GM23338 (cell line): ENCODE data around the gene DCAF4L1. TPM values are rescaled to one million over a fixed set of nuclear protein-coding genes. Genes with fewer than 3 reads are reported as not detected.

Experiments used
- ATAC-seq: fragments of 200-7000 bp; cut with Tn5 transposase; 3 replicates; pipeline ENCODE4 v1.9.1; 2020
- DNase-seq: peaks from one replicate; pipeline ENCODE4 v3.0.0-alpha.2; 2015; ENCODE audit warnings: low spot score
- H2AFZ ChIP-seq: fragments of 200-600 bp; sonication (generic); 2 replicates; pipeline ENCODE4 v1.8.0; 2016; ENCODE audit warnings: antibody characterized with exemption, mild to moderate bottlenecking, moderate library complexity
- H3F3A ChIP-seq: fragments of 200-600 bp; sonication (generic); replicated peaks from 2 replicates; pipeline ENCODE4 v1.8.0; 2017; ENCODE audit warnings: antibody characterized with exemption, mixed run types, low read depth
- H3K27ac ChIP-seq: fragments of 200-600 bp; sonication (generic); 2 replicates; pipeline ENCODE4 v1.6.1; 2016; ENCODE audit warnings: low read depth
- H3K27me3 ChIP-seq: fragments of 200-600 bp; sonication (generic); 2 replicates; pipeline ENCODE4 v1.8.0; 2016; ENCODE audit warnings: mild to moderate bottlenecking, mixed run types, moderate library complexity; ENCODE audit not compliant: insufficient read depth
- H3K36me3 ChIP-seq: fragments of 200-600 bp; sonication (generic); 2 replicates; pipeline ENCODE4 v1.8.0; 2016; ENCODE audit warnings: mild to moderate bottlenecking; ENCODE audit not compliant: insufficient read depth
- H3K4me1 ChIP-seq: fragments of 200-600 bp; sonication (generic); 2 replicates; pipeline ENCODE4 v1.8.0; 2016; ENCODE audit warnings: mild to moderate bottlenecking, moderate library complexity; ENCODE audit not compliant: insufficient read depth
- H3K4me2 ChIP-seq: fragments of 200-600 bp; sonication (generic); 2 replicates; pipeline ENCODE4 v1.7.1; 2017; ENCODE audit warnings: mixed run types
- H3K4me3 ChIP-seq: fragments of 200-600 bp; sonication (generic); 2 replicates; pipeline ENCODE4 v1.6.1; 2016; ENCODE audit warnings: mixed run types
- H3K79me2 ChIP-seq: fragments of 200-600 bp; sonication (generic); replicated peaks from 2 replicates; pipeline ENCODE4 v1.8.0; 2017; ENCODE audit warnings: mild to moderate bottlenecking; ENCODE audit not compliant: insufficient read depth
- H3K9me2 ChIP-seq: fragments of 200-600 bp; sonication (generic); 2 replicates; pipeline ENCODE4 v1.8.0; 2017; ENCODE audit not compliant: insufficient read depth
- H4K20me1 ChIP-seq: fragments of 200-600 bp; sonication (generic); replicated peaks from 2 replicates; pipeline ENCODE4 v1.8.0; 2017; ENCODE audit warnings: mild to moderate bottlenecking; ENCODE audit not compliant: insufficient read depth
- H3K27ac Mint-ChIP-seq: 2 replicates; pipeline ENCODE4 v1.8.0; 2020; ENCODE audit warnings: inconsistent platforms, mild to moderate bottlenecking, moderate library complexity, mixed read lengths
- H3K27me3 Mint-ChIP-seq: 3 replicates; pipeline ENCODE4 v1.8.0; 2022; ENCODE audit warnings: low read depth, mild to moderate bottlenecking, moderate library complexity, mixed read lengths, inconsistent platforms; ENCODE audit not compliant: insufficient read depth, poor library complexity
- H3K36me3 Mint-ChIP-seq: 3 replicates; pipeline ENCODE4 v1.8.0; 2021; ENCODE audit warnings: low read depth, mild to moderate bottlenecking, inconsistent platforms, moderate library complexity, mixed read lengths
- H3K4me1 Mint-ChIP-seq: 3 replicates; pipeline ENCODE4 v1.8.0; 2020; ENCODE audit warnings: mild to moderate bottlenecking, inconsistent platforms, mixed read lengths
- H3K4me3 Mint-ChIP-seq: 3 replicates; pipeline ENCODE4 v1.8.0; 2021; ENCODE audit warnings: moderate library complexity, mild to moderate bottlenecking, inconsistent platforms, mixed read lengths
- H3K9me3 Mint-ChIP-seq: 3 replicates; pipeline ENCODE4 v1.8.0; 2020; ENCODE audit warnings: moderate library complexity, mild to moderate bottlenecking, inconsistent platforms, mixed read lengths
- CREB1 ChIP-seq: fragments of 250-450 bp; sonication (Bioruptor Pico); IDR thresholded peaks from 2 replicates; pipeline ENCODE4 v1.5.0; 2020; ENCODE audit warnings: low read depth, mild to moderate bottlenecking, moderate library complexity
- EZH2 ChIP-seq: fragments of 200-600 bp; sonication (generic); IDR thresholded peaks from one replicate; pipeline ENCODE4 v1.8.0; 2017; ENCODE audit warnings: antibody characterized with exemption, mild to moderate bottlenecking, low read depth; ENCODE audit not compliant: unreplicated experiment
- NANOG ChIP-seq: IDR thresholded peaks from 2 replicates; pipeline ENCODE4 v1.6.1; 2016; ENCODE audit warnings: antibody characterized with exemption, borderline replicate concordance
- POLR2AphosphoS5 ChIP-seq: IDR thresholded peaks from 2 replicates; pipeline ENCODE4 v1.6.1; 2016; ENCODE audit warnings: antibody characterized with exemption, low read depth
- STAT1 ChIP-seq: IDR thresholded peaks from one replicate; pipeline ENCODE4 v1.6.1; 2016; ENCODE audit warnings: antibody characterized with exemption; ENCODE audit not compliant: unreplicated experiment
- ZNF114 ChIP-seq: fragments of 250-450 bp; sonication (Bioruptor Pico); IDR thresholded peaks from 2 replicates; pipeline ENCODE4 v1.5.0; 2020; ENCODE audit warnings: mild to moderate bottlenecking, moderate library complexity
- ZNF462 ChIP-seq: fragments of 250-450 bp; sonication (Bioruptor Pico); IDR thresholded peaks from 2 replicates; pipeline ENCODE4 v1.5.0; 2020; ENCODE audit warnings: mild to moderate bottlenecking, moderate library complexity
- polyA plus RNA-seq: library from polyadenylated mRNA; unstranded; fragments of >200 nt; fragmentation: Nextera tagmentation; extraction: Ambion mirVana; gene quantifications from 2 replicates; pipeline ENCODE4 v1.2.1, GENCODE V29; 2016
- total RNA-seq: library from RNA; depleted of rRNA; stranded (reverse); fragments of >200 nt; shearing (Covaris generic); gene quantifications from 2 replicates; pipeline ENCODE4 v1.2.3, GENCODE V29; 2014
- TF ChIP-seq, protein P1 (sequence below), 2 experiments: fragments of 200-600 bp in 1 of 2; sonication (generic) in 1 of 2; conservative IDR thresholded peaks; 2 replicates each; pipeline versions ENCODE4 v1.5.1 to v1.6.1; 2016 to 2017; ENCODE audit warnings: antibody characterized with exemption in 2 of 2, low read depth in 2 of 2, mild to moderate bottlenecking in 2 of 2, moderate library complexity in 1 of 2
- TF ChIP-seq, protein P2 (sequence below): IDR thresholded peaks from one replicate; pipeline ENCODE4 v1.6.1; 2018; ENCODE audit warnings: antibody characterized with exemption; ENCODE audit not compliant: unreplicated experiment

DCAF4L1 gene
- total and polyA plus RNA-seq, 2 experiments from 2014 or later = 0.55 to 0.63 TPM

GRCh38 chr4:41991916-41992767 is 10.6 kb downstream of the DCAF4L1 start (continued):
- no peak for TF ChIP-seq POLR2AphosphoS5

- TF ChIP-seq ZNF462 (no peak), EZH2 (no peak), POLR2AphosphoS5 (no peak), ZNF114 (CRISPR knock-in tag) (no peak), NANOG (no peak), STAT1 (no peak), CREB1 (CRISPR knock-in tag) (no peak)
- TF ChIP-seq, protein P1, sequence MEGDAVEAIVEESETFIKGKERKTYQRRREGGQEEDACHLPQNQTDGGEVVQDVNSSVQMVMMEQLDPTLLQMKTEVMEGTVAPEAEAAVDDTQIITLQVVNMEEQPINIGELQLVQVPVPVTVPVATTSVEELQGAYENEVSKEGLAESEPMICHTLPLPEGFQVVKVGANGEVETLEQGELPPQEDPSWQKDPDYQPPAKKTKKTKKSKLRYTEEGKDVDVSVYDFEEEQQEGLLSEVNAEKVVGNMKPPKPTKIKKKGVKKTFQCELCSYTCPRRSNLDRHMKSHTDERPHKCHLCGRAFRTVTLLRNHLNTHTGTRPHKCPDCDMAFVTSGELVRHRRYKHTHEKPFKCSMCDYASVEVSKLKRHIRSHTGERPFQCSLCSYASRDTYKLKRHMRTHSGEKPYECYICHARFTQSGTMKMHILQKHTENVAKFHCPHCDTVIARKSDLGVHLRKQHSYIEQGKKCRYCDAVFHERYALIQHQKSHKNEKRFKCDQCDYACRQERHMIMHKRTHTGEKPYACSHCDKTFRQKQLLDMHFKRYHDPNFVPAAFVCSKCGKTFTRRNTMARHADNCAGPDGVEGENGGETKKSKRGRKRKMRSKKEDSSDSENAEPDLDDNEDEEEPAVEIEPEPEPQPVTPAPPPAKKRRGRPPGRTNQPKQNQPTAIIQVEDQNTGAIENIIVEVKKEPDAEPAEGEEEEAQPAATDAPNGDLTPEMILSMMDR (conservative IDR thresholded peaks at IDR 0.05; ENCODE audit: low read depth in 2 of 2) = no peak
- TF ChIP-seq, protein P2, sequence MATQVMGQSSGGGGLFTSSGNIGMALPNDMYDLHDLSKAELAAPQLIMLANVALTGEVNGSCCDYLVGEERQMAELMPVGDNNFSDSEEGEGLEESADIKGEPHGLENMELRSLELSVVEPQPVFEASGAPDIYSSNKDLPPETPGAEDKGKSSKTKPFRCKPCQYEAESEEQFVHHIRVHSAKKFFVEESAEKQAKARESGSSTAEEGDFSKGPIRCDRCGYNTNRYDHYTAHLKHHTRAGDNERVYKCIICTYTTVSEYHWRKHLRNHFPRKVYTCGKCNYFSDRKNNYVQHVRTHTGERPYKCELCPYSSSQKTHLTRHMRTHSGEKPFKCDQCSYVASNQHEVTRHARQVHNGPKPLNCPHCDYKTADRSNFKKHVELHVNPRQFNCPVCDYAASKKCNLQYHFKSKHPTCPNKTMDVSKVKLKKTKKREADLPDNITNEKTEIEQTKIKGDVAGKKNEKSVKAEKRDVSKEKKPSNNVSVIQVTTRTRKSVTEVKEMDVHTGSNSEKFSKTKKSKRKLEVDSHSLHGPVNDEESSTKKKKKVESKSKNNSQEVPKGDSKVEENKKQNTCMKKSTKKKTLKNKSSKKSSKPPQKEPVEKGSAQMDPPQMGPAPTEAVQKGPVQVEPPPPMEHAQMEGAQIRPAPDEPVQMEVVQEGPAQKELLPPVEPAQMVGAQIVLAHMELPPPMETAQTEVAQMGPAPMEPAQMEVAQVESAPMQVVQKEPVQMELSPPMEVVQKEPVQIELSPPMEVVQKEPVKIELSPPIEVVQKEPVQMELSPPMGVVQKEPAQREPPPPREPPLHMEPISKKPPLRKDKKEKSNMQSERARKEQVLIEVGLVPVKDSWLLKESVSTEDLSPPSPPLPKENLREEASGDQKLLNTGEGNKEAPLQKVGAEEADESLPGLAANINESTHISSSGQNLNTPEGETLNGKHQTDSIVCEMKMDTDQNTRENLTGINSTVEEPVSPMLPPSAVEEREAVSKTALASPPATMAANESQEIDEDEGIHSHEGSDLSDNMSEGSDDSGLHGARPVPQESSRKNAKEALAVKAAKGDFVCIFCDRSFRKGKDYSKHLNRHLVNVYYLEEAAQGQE = no peak
- Histone ChIP-seq H3K4me3 (no peak overlapping the region), H3K36me3 (no peaks in the 10 kb centered on the region), H3K9me2 (no peaks in the 10 kb centered on the region), H2AFZ (no peak overlapping the region), H3K79me2 (peaks cover 75% of the 10 kb centered on the region), H3K4me1 (peaks cover 11% of the 10 kb centered on the region), H4K20me1 (peaks cover 18% of the 10 kb centered on the region; the same call in 1 of the 2 replicates), H3K27ac (no peak overlapping the region), H3F3A (no peaks in the 10 kb centered on the region; the same call in 1 of the 2 replicates), H3K4me2 (no peak overlapping the region), H3K27me3 (no peaks in the 10 kb centered on the region)
- DNase-seq (no peak), ATAC-seq (no peak)
- Mint-ChIP-seq H3K4me1 (peaks cover 15% of the 10 kb centered on the region), H3K27me3 (peaks cover 2% of the 10 kb centered on the region), H3K36me3 (no peaks in the 10 kb centered on the region; the same call in 2 of the 3 replicates), H3K9me3 (no peaks in the 10 kb centered on the region), H3K4me3 (no peak overlapping the region), H3K27ac (no peak overlapping the region)
These were observed 11.7 kb downstream of the DCAF4L1 start for GRCh38 chr4:41992967-41993857.
